Retinal pigment epithelial cell (primary cell): ENCODE measurements around the gene ZNF536.

ENCODE experiments used
- DNase-seq: peaks from one replicate; pipeline ENCODE4 v3.0.0-alpha.2; 2010; ENCODE audit warnings: low read depth
- H3K4me3 ChIP-seq: 2 replicates; pipeline ENCODE4 v1.5.1; 2011; ENCODE audit warnings: mild to moderate bottlenecking, low read length, control low read depth, moderate library complexity
- TF ChIP-seq, protein P1 (sequence below): conservative IDR thresholded peaks from 2 replicates; pipeline ENCODE4 v1.5.1; 2011; ENCODE audit warnings: low read depth, low read length, control low read depth, inconsistent platforms

Gene ZNF536

GRCh38 chr19:30335306-30335886 is 36.8 kb upstream of the ZNF536 start:
- TF ChIP-seq, protein P1, sequence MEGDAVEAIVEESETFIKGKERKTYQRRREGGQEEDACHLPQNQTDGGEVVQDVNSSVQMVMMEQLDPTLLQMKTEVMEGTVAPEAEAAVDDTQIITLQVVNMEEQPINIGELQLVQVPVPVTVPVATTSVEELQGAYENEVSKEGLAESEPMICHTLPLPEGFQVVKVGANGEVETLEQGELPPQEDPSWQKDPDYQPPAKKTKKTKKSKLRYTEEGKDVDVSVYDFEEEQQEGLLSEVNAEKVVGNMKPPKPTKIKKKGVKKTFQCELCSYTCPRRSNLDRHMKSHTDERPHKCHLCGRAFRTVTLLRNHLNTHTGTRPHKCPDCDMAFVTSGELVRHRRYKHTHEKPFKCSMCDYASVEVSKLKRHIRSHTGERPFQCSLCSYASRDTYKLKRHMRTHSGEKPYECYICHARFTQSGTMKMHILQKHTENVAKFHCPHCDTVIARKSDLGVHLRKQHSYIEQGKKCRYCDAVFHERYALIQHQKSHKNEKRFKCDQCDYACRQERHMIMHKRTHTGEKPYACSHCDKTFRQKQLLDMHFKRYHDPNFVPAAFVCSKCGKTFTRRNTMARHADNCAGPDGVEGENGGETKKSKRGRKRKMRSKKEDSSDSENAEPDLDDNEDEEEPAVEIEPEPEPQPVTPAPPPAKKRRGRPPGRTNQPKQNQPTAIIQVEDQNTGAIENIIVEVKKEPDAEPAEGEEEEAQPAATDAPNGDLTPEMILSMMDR: no peak
- H3K4me3 ChIP-seq: no peak overlapping the region
- no peak for DNase-seq

GRCh38 chr19:30336290-30336689 is 35.9 kb upstream of the ZNF536 start:
- TF ChIP-seq, protein P1: no peak
- H3K4me3 ChIP-seq: no peak overlapping the region
- DNase-seq: no peak

GRCh38 chr19:30338041-30338456 is 34.1 kb upstream of the ZNF536 start:
- no peak for DNase-seq
- no peak overlapping the region for H3K4me3 ChIP-seq
- TF ChIP-seq, protein P1: no peak

- DNase-seq: no peak
- no peak overlapping the region for H3K4me3 ChIP-seq
- TF ChIP-seq, protein P1: no peak
These were observed 33.1 kb upstream of the ZNF536 start for GRCh38 chr19:30338878-30339623.

- DNase-seq: no peak
- H3K4me3 ChIP-seq: no peak overlapping the region
- TF ChIP-seq, protein P1: no peak
These were observed 32.3 kb upstream of the ZNF536 start for GRCh38 chr19:30339624-30340525.

DNA sequence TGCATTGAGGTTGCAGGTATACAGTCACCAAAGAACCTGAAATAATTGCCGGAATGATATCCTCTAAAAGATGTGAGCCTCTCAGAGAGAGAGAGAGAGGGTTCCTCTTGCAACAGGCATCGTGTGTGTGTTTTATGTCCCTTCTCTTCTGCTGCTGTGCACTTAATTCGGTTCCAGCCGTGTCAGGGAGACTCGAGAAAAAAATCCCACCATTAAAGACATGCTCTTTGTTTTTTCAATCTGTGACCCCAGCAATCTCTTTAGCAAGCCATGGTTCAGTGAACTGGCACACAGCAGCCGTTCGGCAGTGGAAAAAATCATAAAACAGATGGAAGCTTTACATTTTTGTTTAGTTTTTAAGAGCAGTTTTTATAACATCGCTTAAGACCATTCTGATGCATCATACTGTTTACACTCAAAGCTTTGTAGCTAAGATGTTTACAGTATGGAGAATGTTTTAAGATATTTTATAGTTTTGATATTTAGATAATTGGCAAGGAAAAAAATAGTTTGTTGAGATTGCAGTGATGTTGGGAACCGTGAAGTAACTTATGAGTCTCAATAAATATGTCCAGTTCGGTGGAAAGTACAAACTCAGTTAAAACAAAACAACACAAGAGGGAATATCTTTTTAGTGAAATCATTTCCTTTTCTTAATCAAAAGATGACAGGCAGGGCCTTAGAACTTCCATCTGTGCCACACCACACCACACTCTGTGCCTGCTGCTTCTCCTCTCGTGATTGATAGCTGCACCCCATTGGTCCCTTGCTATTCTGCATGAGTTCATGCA is 31.2 kb upstream of the ZNF536 start:
- no peak overlapping the region for H3K4me3 ChIP-seq
- no peak for DNase-seq
- TF ChIP-seq, protein P1: no peak
